Activated CD8-positive, alpha-beta T cell treated with anti-CD3 and anti-CD28 coated beads for 36 hours (primary cell): ENCODE data around the gene LRP1. TPM values are rescaled to one million over a fixed set of nuclear protein-coding genes. Genes with fewer than 3 reads are reported as not detected.

Source experiments
- ATAC-seq: fragments of 200-7000 bp; cut with Tn5 transposase; one replicate; pipeline ENCODE4 v1.10.0; 2021; ENCODE audit warnings: mild to moderate bottlenecking, moderate library complexity
- CTCF ChIA-PET: fragments of 350-600 bp; sonication (Branson Sonifier 250); formaldehyde crosslinking; loops from one replicate; lab custom pipeline; 2021; ENCODE audit warnings: antibody characterized with exemption; lab: Charles Lee
- POLR2A ChIA-PET: fragments of 350-600 bp; sonication (Branson Sonifier 250); formaldehyde crosslinking; loops from one replicate; lab custom pipeline; 2021; ENCODE audit warnings: antibody characterized with exemption; lab: Charles Lee
- DNase-seq: peaks from one replicate; pipeline ENCODE4 v3.0.0-alpha.2; 2020
- H3K27ac Mint-ChIP-seq: one replicate; pipeline ENCODE4 v1.8.0; 2021; ENCODE audit warnings: mild to moderate bottlenecking, mixed read lengths
- H3K27me3 Mint-ChIP-seq: one replicate; pipeline ENCODE4 v1.8.0; 2021; ENCODE audit warnings: mixed read lengths
- H3K36me3 Mint-ChIP-seq: one replicate; pipeline ENCODE4 v1.8.0; 2021; ENCODE audit warnings: low read depth, mixed read lengths
- H3K4me1 Mint-ChIP-seq: one replicate; pipeline ENCODE4 v1.8.0; 2021; ENCODE audit warnings: low read depth, mixed read lengths
- H3K4me3 Mint-ChIP-seq: one replicate; pipeline ENCODE4 v1.8.0; 2021; ENCODE audit warnings: mild to moderate bottlenecking, moderate library complexity, mixed read lengths
- H3K9me3 Mint-ChIP-seq: one replicate; pipeline ENCODE4 v1.8.0; 2021; ENCODE audit warnings: mixed read lengths
- intact Hi-C: fragments of 100-400 bp; cut with micrococcal nuclease; formaldehyde crosslinking; loops from one replicate; pipeline ENCODE4 v1.10.0; 2022
- total RNA-seq, 2 experiments: library from RNA; stranded (reverse); gene quantifications; one replicate each; pipeline ENCODE4 v1.2.3, GENCODE V29; 2021
- TF ChIP-seq, protein P1 (sequence below): fragments of 200-600 bp; IDR thresholded peaks from one replicate; pipeline ENCODE4 v1.8.0; 2022; ENCODE audit warnings: antibody characterized with exemption, mild to moderate bottlenecking

The LRP1 gene
- total RNA-seq, 2 experiments from 2014 or later, result 1.5 to 1.9 TPM

- POLR2A ChIA-PET, result no interaction called here
- Mint-ChIP-seq H3K4me3 (no peak overlapping the region), H3K4me1 (no peaks in the 10 kb centered on the region), H3K27me3 (no peaks in the 10 kb centered on the region), H3K9me3 (no peaks in the 10 kb centered on the region), H3K27ac (no peak overlapping the region), H3K36me3 (no peaks in the 10 kb centered on the region)
- intact Hi-C loops, result no loop called here
- TF ChIP-seq, protein P1, sequence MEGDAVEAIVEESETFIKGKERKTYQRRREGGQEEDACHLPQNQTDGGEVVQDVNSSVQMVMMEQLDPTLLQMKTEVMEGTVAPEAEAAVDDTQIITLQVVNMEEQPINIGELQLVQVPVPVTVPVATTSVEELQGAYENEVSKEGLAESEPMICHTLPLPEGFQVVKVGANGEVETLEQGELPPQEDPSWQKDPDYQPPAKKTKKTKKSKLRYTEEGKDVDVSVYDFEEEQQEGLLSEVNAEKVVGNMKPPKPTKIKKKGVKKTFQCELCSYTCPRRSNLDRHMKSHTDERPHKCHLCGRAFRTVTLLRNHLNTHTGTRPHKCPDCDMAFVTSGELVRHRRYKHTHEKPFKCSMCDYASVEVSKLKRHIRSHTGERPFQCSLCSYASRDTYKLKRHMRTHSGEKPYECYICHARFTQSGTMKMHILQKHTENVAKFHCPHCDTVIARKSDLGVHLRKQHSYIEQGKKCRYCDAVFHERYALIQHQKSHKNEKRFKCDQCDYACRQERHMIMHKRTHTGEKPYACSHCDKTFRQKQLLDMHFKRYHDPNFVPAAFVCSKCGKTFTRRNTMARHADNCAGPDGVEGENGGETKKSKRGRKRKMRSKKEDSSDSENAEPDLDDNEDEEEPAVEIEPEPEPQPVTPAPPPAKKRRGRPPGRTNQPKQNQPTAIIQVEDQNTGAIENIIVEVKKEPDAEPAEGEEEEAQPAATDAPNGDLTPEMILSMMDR, result no peak
- no peak for DNase-seq
- no peak for ATAC-seq
- CTCF ChIA-PET, result no interaction called here
These were observed 76.9 kb downstream of the LRP1 start for GRCh38 chr12:57205186-57205585.

DNA sequence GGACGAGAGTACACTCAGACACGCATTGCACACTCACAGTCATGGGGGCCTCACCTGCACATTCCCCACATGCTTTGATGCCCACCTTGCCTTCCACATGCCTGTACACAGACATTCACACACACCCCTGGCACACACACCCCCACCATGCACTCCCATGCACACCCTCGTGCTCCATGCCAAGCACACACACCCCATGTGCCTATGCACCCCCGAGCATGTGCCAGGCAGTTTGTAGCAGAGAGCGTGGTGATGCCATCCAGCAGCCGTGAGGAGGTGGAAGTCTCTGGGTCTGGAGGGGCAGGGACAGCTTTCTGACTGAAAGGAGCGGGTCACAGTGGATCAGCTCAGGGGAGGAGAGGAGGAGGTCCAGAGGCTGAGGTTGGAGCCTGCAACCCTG is 77.6 kb downstream of the LRP1 start:
- TF ChIP-seq, protein P1, result no peak
- H3K36me3 Mint-ChIP-seq, result no peaks in the 10 kb centered on the region
- POLR2A ChIA-PET, result no interaction called here

DNA sequence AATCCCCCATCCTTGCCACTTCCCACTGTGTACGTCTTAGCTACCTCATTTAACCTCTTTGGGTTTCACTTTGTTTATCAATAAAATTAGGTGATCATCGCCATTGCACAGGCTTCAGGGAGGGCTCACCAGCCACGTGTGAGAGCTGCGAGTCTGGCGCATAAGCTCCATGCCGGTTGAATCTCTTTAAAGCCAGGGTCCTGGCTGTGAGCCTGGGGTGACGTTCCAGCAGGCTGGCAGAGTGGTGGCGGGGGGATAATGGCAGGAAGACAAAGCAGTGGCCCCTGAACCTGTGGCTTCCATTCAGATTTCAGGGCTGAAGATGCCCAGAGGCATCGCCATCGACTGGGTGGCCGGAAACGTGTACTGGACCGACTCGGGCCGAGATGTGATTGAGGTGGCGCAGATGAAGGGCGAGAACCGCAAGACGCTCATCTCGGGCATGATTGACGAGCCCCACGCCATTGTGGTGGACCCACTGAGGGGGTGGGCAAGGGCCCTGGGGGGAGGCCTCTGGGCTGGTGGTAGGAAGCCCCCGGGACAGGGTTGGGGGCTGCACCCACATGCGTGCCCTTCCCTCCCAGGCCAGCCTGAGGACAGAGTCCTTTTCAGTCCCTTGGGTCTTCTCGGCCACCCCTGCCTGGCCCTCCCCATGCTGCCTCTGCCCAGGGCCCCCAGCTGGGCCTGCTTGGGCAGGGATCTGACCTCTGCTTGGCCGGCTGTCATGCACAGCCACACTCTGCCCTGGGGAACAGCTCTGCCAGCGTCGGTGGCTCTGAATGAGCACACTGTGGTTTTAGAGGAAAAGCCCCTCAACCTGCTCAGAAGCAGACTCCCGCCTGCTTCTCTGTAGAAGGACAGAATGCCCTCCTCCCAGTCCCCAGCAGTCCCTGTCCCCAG is 79.7 kb downstream of the LRP1 start:
- no peak for DNase-seq

More for the DNA sequence above, 77.6 kb downstream of the LRP1 start:
- Mint-ChIP-seq H3K27me3 (no peaks in the 10 kb centered on the region), H3K9me3 (no peaks in the 10 kb centered on the region), H3K4me3 (no peak overlapping the region), H3K4me1 (no peaks in the 10 kb centered on the region), H3K27ac (no peak overlapping the region)
- ATAC-seq, result no peak
- CTCF ChIA-PET, result interaction anchor here (1.6 kb wide), 1 partner anchor 23 kb away, joined by 4 read pairs; no protein-coding TSS in a partner anchor
- intact Hi-C loops, result no loop called here
- DNase-seq, result no peak

GRCh38 chr12:57208631-57209282 is 80.5 kb downstream of the LRP1 start:
- TF ChIP-seq, protein P1, result no peak
- H3K4me1 Mint-ChIP-seq, result peaks cover 5% of the 10 kb centered on the region
- intact Hi-C loops, result no loop called here
- H3K36me3 Mint-ChIP-seq, result no peaks in the 10 kb centered on the region
- no peak overlapping the region for H3K4me3 Mint-ChIP-seq
- DNase-seq (no peak), ATAC-seq (no peak)
- H3K9me3 Mint-ChIP-seq, result no peaks in the 10 kb centered on the region
- ChIA-PET POLR2A (no interaction called here), CTCF (interaction anchor here (0.8 to 1.7 kb wide), 2 partner anchors 15 to 34 kb away, joined by 3 to 4 read pairs; no protein-coding TSS in a partner anchor)
- H3K27me3 Mint-ChIP-seq, result peaks cover 5% of the 10 kb centered on the region
- no peak overlapping the region for H3K27ac Mint-ChIP-seq

More for the DNA sequence above, 79.7 kb downstream of the LRP1 start:
- H3K27ac Mint-ChIP-seq, result no peak overlapping the region
- POLR2A ChIA-PET, result no interaction called here
- no peaks in the 10 kb centered on the region for H3K9me3 Mint-ChIP-seq
- intact Hi-C loops, result no loop called here
- TF ChIP-seq, protein P1, result no peak
- ATAC-seq, result no peak
- CTCF ChIA-PET, result interaction anchor here (1.0 to 1.7 kb wide), 4 partner anchors 16 to 245 kb away, joined by 3 to 6 read pairs (median 4); no protein-coding TSS in a partner anchor
- no peaks in the 10 kb centered on the region for H3K27me3 Mint-ChIP-seq
- no peak overlapping the region for H3K4me3 Mint-ChIP-seq
- H3K36me3 Mint-ChIP-seq, result no peaks in the 10 kb centered on the region
- no peaks in the 10 kb centered on the region for H3K4me1 Mint-ChIP-seq
